GM13976 (cell line): Measurements from ENCODE around the gene GLRA3.

Source experiments
- DNase-seq: peaks from one replicate; pipeline ENCODE4 v3.0.0; 2012; ENCODE audit warnings: low spot score
- in situ Hi-C: fragments of 300-500 bp; cut with MboI; formaldehyde crosslinking; loops from one replicate; pipeline ENCODE4 v1.12.0; 2022; ENCODE audit warnings: low sequenced_read_pairs, mixed read lengths, inconsistent platforms; ENCODE audit not compliant: unreplicated experiment
- TF ChIP-seq, protein P1 (sequence below): IDR thresholded peaks from 2 replicates; pipeline ENCODE4 v1.5.1; 2012; ENCODE audit warnings: borderline replicate concordance, mild to moderate bottlenecking; ENCODE audit not compliant: insufficient read depth; ENCODE audit errors: extremely low read depth, missing control alignments, control extremely low read depth

The GLRA3 gene

DNA sequence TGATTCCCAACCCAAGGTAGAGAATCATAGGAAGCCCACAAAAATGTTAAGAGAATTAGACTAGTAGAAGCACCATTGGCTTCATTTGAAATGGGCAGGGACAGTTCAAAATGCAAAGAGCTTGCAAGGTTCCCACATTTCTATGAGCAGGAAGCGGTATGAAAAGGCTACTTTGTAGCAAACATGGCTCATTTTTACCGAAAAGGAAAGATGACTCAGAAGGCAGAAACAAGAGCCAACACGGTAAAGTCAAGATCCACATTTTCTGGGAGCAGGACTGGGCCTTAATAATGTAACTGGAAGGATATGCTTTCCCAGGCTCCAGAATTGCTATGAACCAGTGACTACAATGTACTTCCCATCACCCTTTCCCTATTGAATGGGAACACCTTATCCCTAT is 89.5 kb downstream of the GLRA3 start:
- in situ Hi-C loops, result no loop called here
- TF ChIP-seq, protein P1, sequence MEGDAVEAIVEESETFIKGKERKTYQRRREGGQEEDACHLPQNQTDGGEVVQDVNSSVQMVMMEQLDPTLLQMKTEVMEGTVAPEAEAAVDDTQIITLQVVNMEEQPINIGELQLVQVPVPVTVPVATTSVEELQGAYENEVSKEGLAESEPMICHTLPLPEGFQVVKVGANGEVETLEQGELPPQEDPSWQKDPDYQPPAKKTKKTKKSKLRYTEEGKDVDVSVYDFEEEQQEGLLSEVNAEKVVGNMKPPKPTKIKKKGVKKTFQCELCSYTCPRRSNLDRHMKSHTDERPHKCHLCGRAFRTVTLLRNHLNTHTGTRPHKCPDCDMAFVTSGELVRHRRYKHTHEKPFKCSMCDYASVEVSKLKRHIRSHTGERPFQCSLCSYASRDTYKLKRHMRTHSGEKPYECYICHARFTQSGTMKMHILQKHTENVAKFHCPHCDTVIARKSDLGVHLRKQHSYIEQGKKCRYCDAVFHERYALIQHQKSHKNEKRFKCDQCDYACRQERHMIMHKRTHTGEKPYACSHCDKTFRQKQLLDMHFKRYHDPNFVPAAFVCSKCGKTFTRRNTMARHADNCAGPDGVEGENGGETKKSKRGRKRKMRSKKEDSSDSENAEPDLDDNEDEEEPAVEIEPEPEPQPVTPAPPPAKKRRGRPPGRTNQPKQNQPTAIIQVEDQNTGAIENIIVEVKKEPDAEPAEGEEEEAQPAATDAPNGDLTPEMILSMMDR, result no peak
- no peak for DNase-seq

DNA sequence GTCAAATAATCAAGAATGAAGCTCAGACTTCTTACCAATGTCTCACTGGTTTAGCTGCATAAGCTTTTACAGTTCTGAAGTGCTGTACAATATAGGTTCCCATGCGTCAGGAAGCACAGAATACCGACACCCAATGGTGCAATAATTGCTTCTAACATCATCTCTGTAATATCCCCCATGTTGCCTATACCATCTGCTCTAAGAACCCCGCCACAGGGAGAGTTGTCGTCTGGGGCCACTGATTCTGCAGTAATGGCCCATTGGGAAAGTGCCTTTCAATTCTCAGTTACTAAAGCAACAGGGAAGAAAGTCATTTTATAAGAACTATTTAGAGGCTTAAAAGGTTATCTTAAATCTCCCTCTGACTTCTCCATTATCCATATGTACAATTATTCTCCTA is 94.9 kb downstream of the GLRA3 start:
- in situ Hi-C loops, result no loop called here
- TF ChIP-seq, protein P1, result no peak
- DNase-seq, result no peak

DNA sequence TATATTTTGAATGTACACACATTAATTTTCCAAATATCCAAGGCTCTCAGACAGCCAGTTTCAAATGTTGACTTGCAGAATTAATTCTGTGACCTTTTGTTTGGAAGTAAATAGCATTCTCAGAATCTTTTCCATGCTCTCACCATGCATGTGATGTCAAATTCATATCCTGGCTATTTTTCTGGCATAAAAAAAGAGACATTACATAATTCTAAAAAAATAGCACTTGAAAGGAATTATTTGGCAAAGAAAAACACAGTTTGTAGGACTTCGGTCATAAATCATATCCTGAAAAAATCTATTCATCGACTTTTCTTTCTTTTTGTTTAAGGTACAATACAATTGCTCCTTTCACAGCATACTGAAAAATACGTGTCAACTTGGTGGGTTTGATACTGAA is 111.2 kb downstream of the GLRA3 start:
- in situ Hi-C loops, result loop anchor here (10.0 kb wide), 1 partner anchor 353 kb away; no protein-coding TSS in a partner anchor
- TF ChIP-seq, protein P1, result no peak
- no peak for DNase-seq

DNA sequence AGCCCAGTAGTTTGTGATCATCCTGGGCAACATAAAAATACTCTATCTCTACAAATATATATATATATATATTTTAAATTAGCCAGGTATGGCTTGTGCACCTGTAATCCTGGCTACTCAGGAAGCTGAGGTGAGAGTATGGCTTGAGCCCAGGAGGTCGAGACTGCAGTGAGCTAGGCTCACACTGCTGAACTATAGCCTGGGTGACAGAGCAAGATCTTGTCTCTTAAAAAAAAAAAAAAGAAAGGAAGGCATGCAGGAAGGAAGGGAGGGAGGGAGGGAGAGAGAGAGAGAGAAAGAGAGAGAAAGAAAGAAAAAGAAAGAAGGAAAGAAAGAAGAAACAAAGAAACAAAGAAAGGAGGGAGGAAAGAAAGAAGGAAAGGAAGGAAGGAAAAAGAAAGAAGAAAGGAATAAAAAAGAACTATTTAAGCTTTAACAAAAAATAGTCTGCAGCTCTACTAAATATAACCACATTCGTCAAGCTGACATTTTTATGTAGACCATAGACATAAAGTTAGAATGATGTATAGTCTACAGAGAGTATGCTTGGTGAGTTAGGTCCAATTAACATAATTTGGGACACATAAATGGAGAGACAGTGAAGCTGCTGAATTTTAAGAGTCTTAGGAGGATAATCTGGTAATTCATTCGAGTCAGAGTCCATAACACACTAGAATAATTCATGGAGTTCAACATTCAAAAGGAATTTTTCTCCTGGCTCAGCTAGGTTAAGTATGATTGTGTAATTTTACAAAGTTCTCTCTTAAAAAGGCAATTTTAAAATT is 111.9 kb downstream of the GLRA3 start:
- no peak for DNase-seq
- in situ Hi-C loops, result loop anchor here (10.0 kb wide), 1 partner anchor 352 kb away; no protein-coding TSS in a partner anchor
- TF ChIP-seq, protein P1, result no peak

DNA sequence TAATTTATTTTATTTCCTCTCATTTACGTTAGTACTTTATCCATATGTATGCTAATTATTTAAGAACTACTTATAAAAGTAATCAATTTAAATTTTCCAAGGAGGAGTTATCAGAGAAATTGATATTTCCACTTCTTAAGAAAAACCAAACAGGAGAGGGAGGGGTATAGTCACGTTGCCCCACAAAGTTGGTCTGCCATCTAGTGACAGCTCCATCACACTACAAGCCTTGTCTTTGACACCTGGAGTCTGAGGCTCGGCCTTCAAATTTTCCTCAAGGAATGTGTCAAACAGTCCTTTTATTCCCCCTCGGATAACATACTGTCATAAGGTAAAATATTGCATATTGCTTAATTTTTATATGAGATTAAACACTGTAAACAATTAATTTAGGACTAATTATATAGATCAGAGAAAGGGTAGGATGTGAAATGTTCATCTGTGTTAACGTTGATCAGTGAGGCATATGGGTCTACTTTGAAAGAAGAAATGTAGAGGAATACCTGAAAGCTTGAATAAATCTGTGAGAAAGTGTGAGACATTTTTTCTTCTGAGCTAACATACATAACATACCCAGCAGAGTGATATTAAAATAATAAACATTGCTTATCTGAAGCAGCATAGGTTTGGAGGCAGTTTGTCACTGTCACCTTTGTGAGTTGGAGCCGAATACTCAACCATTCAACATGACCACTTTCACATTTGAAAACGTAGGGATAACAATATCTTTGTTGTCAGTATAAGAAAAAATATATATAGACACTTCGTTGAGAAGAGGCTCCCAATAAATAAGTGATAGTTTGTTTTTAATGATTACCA is 114.4 kb downstream of the GLRA3 start:
- DNase-seq, result peak; percentile 56
- TF ChIP-seq, protein P1, result peak; percentile 69
- in situ Hi-C loops, result loop anchor here (10.0 kb wide), 1 partner anchor 350 kb away; no protein-coding TSS in a partner anchor

DNA sequence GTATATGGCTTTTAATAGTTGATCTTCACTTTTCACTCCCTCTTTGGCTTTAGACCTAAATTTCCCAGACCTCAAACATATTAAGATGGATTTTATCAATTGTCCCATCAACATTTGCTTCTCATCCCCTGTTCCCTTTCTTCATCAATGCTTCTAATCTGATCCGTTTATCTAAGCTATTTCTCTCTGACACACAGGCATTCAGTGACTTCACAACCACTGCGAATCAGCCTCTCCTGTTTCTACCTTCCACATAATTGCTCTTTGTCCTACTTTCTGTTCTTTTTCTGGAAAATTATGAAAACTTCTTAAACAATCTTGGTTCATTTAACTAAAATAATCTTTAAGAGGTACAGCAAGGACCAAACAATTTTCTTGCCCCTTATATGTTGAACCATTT is 115.2 kb downstream of the GLRA3 start:
- no peak for DNase-seq
- in situ Hi-C loops, result loop anchor here (10.0 kb wide), 1 partner anchor 349 kb away; no protein-coding TSS in a partner anchor
- TF ChIP-seq, protein P1, result no peak
